ENCODE measurements around the gene KRTAP10-5. TPM values are rescaled to one million over a fixed set of nuclear protein-coding genes. Genes with fewer than 3 reads are reported as not detected.

KRTAP10-5 gene
- polyA plus RNA-seq, 2 of the 4 experiments (the other 2 are of a cell fraction): not detected

GRCh38 chr21:44568667-44569556 is 11.5 kb downstream of the KRTAP10-5 start (continued):
- TF ChIP-seq EP300 (IDR thresholded peaks at IDR 0.05) (no peak), CEBPB (IDR thresholded peaks at IDR 0.05) (no peak), RAD21 (conservative IDR thresholded peaks at IDR 0.05 in 1 of 2, IDR thresholded peaks at IDR 0.05 in 1 of 2) (no peak), KDM1A (IDR thresholded peaks at IDR 0.05; ENCODE audit: low read depth) (no peak), HOXB13 (CRISPR knock-in tag; IDR thresholded peaks at IDR 0.05; ENCODE audit: low read depth) (no peak), TFCP2L1 (CRISPR knock-in tag; IDR thresholded peaks at IDR 0.05) (no peak)

DNA sequence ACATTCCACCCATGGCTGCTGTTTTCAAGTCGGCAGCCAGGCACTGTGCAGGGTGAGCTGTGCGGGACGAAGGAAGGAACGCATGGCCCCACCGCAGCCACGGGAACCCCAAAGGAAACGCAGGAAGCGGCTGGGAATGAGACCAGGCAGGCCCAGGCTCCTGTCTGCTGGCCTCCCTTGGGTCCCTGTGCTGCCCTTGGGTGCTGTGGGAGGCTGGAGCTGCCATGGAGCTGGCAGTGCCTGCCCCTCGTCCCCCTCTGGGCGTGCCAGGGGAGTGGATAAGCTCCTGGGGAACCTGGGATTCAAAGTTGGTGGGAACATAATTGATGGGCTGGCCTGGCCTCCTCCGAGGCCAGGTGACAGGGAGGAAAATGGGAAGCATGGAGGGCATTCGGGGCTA is 12.1 kb downstream of the KRTAP10-5 start:
- ATAC-seq: no peak
- ChIA-PET POLR2A (no interaction called here), CTCF (no interaction called here)

DNA sequence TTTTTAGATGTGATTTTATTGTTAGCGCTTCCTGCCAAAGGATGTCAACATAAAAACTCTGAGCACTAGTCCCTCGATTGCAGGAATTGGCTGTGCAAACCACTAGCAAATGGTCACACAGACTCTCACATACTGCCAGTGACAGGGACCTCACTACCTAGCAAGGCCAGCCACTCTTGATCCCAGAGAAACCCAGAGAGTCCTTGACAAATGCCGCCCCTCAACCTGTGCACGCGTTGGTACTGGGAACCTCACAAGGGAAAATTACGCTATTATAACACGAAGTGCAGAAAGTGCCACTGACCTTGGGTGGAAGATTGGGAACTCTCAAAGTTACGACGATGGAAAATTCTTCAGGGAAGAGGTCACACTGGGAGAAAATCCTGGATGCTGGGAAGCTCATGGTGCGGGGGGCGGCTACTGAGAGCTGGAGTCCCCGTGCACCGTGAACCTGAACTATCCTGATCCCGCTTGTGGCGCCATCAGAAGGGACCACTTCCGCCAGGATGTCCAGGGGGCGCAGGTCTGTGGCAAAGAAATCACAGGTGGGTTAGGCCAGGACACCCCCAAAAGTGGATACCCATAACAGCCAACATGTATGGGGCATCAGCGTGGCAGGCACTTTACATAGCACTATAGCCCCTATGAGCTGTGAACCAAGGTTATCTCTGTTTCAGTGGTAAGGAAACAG is 12.8 kb downstream of the KRTAP10-5 start:
- Histone ChIP-seq H3K4me2 (no peak overlapping the region), H3K4me1 (no peaks in the 10 kb centered on the region), H3K27ac (no peak overlapping the region), H3K9me3 (peaks cover 7% of the 10 kb centered on the region), H3K4me3 (no peak overlapping the region)
- DNase-seq (ENCODE audit: low read depth in 1 of 2, low spot score in 1 of 2): no peak
- POLR2A ChIA-PET: no interaction called here
- 69% methylated on average over 17 of the region's 18 CpGs for WGBS (ENCODE audit: missing lambda C conversion rate)
- ATAC-seq: no peak
- FAIRE-seq: no peak
- CTCF ChIA-PET: no interaction called here
- no peak for TF ChIP-seq RNF2 (IDR thresholded peaks at IDR 0.05; ENCODE audit: borderline replicate concordance, low read depth)
- TF ChIP-seq USF2 (IDR thresholded peaks at IDR 0.05): no peak
- TF ChIP-seq, protein P1, sequence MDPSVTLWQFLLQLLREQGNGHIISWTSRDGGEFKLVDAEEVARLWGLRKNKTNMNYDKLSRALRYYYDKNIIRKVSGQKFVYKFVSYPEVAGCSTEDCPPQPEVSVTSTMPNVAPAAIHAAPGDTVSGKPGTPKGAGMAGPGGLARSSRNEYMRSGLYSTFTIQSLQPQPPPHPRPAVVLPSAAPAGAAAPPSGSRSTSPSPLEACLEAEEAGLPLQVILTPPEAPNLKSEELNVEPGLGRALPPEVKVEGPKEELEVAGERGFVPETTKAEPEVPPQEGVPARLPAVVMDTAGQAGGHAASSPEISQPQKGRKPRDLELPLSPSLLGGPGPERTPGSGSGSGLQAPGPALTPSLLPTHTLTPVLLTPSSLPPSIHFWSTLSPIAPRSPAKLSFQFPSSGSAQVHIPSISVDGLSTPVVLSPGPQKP (IDR thresholded peaks at IDR 0.05; ENCODE audit: low read depth, low read length): no peak
- no peak for TF ChIP-seq KDM1A (IDR thresholded peaks at IDR 0.05; ENCODE audit: low read depth)
- no peak for TF ChIP-seq RARB (CRISPR knock-in tag; IDR thresholded peaks at IDR 0.05)
- no peak for TF ChIP-seq CTCF (IDR thresholded peaks at IDR 0.05)
- TF ChIP-seq MYC (IDR thresholded peaks at IDR 0.05; ENCODE audit: borderline replicate concordance, low read length): no peak
- no peak for TF ChIP-seq RFX5 (IDR thresholded peaks at IDR 0.05)

More for the DNA sequence above, 12.1 kb downstream of the KRTAP10-5 start:
- H3K27ac ChIP-seq: no peak overlapping the region
- FAIRE-seq (no peak), DNase-seq (ENCODE audit: low read depth in 1 of 2, low spot score in 1 of 2) (no peak)
- H3K9me3 ChIP-seq: peaks cover 7% of the 10 kb centered on the region
- no peaks in the 10 kb centered on the region for H3K4me1 ChIP-seq
- no peak for TF ChIP-seq HDAC2 (IDR thresholded peaks at IDR 0.05)
- no peak for TF ChIP-seq RFX5 (IDR thresholded peaks at IDR 0.05)
- TF ChIP-seq HEYL (CRISPR knock-in tag; IDR thresholded peaks at IDR 0.05): no peak
- no peak for TF ChIP-seq CEBPB (IDR thresholded peaks at IDR 0.05)
- TF ChIP-seq JUNB (IDR thresholded peaks at IDR 0.05): no peak
- no peak for TF ChIP-seq HES2 (IDR thresholded peaks at IDR 0.05)
- TF ChIP-seq MAFK (IDR thresholded peaks at IDR 0.05; ENCODE audit: partially characterized antibody): no peak
- TF ChIP-seq REST (IDR thresholded peaks at IDR 0.05): no peak
- TF ChIP-seq NPAS2 (CRISPR knock-in tag; IDR thresholded peaks at IDR 0.05; ENCODE audit: borderline replicate concordance): no peak
- no peak for TF ChIP-seq HOXB13 (CRISPR knock-in tag; IDR thresholded peaks at IDR 0.05; ENCODE audit: low read depth)
- H3K4me2 ChIP-seq: no peak overlapping the region
- WGBS (ENCODE audit: missing lambda C conversion rate): 0% methylated on average over 1 of the region's 12 CpGs
- H3K4me3 ChIP-seq: no peak overlapping the region
